ENCODE results near the gene SPATA31D3. TPM values are rescaled to one million over a fixed set of nuclear protein-coding genes. Genes with fewer than 3 reads are reported as not detected.

The SPATA31D3 gene
- total RNA-seq, 2 donors from 2014 or later, result not detected

- Mint-ChIP-seq H3K4me3 (no peak overlapping the region), H3K27me3 (no peaks in the 10 kb centered on the region), H3K36me3 (ENCODE audit: low read depth) (no peaks in the 10 kb centered on the region), H3K9me3 (peaks cover 14% of the 10 kb centered on the region), H3K27ac (no peak overlapping the region), H3K4me1 (no peaks in the 10 kb centered on the region)
- no peak for ATAC-seq (replicated peaks)
Observed at GRCh38 chr9:81993656-81994055, 50.4 kb downstream of the SPATA31D3 start.

Other genes starting within 250 kb of the SPATA31D3 start
- not detected for gene SPATA31D4, start 15.1 kb upstream of the SPATA31D3 start, total RNA-seq
- not detected for gene SPATA31D1, start 45.3 kb downstream of the SPATA31D3 start, total RNA-seq

Measured in activated T-helper 17 cell treated with anti-CD3 and anti-CD28 coated beads, Interleukin-2, amount 50 U/mL, for 72 hours (primary cell).